ENCODE data around the gene PGP. TPM values are rescaled to one million over a fixed set of nuclear protein-coding genes. Genes with fewer than 3 reads are reported as not detected.

The PGP gene
- total and polyA plus RNA-seq, 10 of the 15 experiments (the other 5 are each of a cell fraction or from before 2014, with no cell fraction given): 0.42 to 28.0 (median 12.1) TPM

DNA sequence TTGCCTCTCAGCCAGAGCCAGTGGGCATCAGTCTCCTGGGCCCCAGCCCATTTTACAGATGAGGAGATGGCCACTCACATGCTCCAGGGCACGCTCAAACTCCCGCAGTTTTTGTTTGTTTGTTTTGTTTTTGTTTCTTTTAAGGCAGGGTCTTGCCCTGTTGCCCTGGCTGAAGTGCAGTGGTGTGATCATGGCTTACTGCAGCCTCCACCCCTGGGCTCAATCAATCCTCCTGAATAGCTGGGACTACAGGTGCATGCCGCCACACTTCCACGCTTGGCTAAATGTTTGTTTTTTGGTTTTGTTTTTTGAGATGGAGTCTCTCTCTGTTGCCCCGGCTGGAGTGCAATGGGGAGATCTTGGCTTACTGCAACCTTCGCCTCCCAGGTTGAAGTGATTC, 12.3 kb upstream of the PGP start:
- H4K20me1 ChIP-seq (ENCODE audit: control insufficient read depth, insufficient read depth): no peaks in the 10 kb centered on the region
- no peak for TF ChIP-seq ESRRA (IDR thresholded peaks at IDR 0.05; ENCODE audit: low read length)
- TF ChIP-seq BACH1 (IDR thresholded peaks at IDR 0.05; ENCODE audit: borderline replicate concordance): no peak
- TF ChIP-seq POLR2A (IDR thresholded peaks at IDR 0.05; ENCODE audit: low read depth, low read length): no peak
- no peak for TF ChIP-seq YY1 (IDR thresholded peaks at IDR 0.05; ENCODE audit: low read depth, low read length)
- no peak for TF ChIP-seq ZNF622 (IDR thresholded peaks at IDR 0.05)
- TF ChIP-seq CHD1 (IDR thresholded peaks at IDR 0.05; ENCODE audit: low read depth, low read length): no peak
- TF ChIP-seq, protein P1, sequence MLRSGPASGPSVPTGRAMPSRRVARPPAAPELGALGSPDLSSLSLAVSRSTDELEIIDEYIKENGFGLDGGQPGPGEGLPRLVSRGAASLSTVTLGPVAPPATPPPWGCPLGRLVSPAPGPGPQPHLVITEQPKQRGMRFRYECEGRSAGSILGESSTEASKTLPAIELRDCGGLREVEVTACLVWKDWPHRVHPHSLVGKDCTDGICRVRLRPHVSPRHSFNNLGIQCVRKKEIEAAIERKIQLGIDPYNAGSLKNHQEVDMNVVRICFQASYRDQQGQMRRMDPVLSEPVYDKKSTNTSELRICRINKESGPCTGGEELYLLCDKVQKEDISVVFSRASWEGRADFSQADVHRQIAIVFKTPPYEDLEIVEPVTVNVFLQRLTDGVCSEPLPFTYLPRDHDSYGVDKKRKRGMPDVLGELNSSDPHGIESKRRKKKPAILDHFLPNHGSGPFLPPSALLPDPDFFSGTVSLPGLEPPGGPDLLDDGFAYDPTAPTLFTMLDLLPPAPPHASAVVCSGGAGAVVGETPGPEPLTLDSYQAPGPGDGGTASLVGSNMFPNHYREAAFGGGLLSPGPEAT (IDR thresholded peaks at IDR 0.05; ENCODE audit: low read depth): no peak
- H3K36me3 ChIP-seq (ENCODE audit: control insufficient read depth in 2 of 2, insufficient read depth in 2 of 2, low read length in 1 of 2): peaks cover 4 to 23% of the 10 kb centered on the region in 2 experiments; a peak in 3 of 4 replicates
- DNase-seq (ENCODE audit: low read depth, low spot score) (no peak), ATAC-seq (no peak), FAIRE-seq (no peak)
- peaks cover 27% of the 10 kb centered on the region for H3K79me2 ChIP-seq (ENCODE audit: control insufficient read depth, insufficient read depth, low read length)
- H3K9ac ChIP-seq (ENCODE audit: control insufficient read depth, insufficient read depth, low read length): no peak overlapping the region
- CTCF ChIA-PET: interaction anchor here (1.1 to 1.6 kb wide), 2 partner anchors 24 to 171 kb away, joined by 3 read pairs; partner anchors contain the start of gene ECI1
- intact Hi-C loops (cut with micrococcal nuclease; ENCODE audit: unreplicated experiment) (no loop called here), in situ Hi-C loops (cut with MboI) (no loop called here)
- H2AFZ ChIP-seq (ENCODE audit: control insufficient read depth, low read depth, low read length): no peak overlapping the region
- H3K4me1 ChIP-seq (ENCODE audit: control insufficient read depth, insufficient read depth, low read length): peaks cover 5% of the 10 kb centered on the region; the same call in 1 of the 2 replicates
- 94% methylated on average over 6 of the region's 6 CpGs for WGBS (ENCODE audit: insufficient coverage, insufficient replicate concordance, low lambda C conversion rate, missing lambda C conversion rate)
- POLR2A ChIA-PET: interaction anchor here (2.1 kb wide), 1 partner anchor 12 kb away, joined by 7 read pairs; the partner anchor contains the start of gene PGP
- no peak overlapping the region for H3K4me2 ChIP-seq (ENCODE audit: control insufficient read depth, insufficient read depth)
- H3K4me3 ChIP-seq: no peak overlapping the region
- no peak overlapping the region for H3K27ac ChIP-seq (ENCODE audit: control insufficient read depth, insufficient read depth)
- no TSS peak for BruUV-seq (replicated peaks)
- no peaks in the 10 kb centered on the region for H3K9me3 ChIP-seq (replicated peaks; ENCODE audit: control insufficient read depth, insufficient read depth, low read length)
- RAD21 ChIA-PET (ENCODE audit: unreplicated experiment): no interaction called here
- SMC1A ChIA-PET (ENCODE audit: uncharacterized antibody, unreplicated experiment): interaction anchor here (1.6 kb wide), 1 partner anchor 25 kb away, joined by 3 read pairs; the partner anchor contains the start of gene ECI1
- H3K27me3 ChIP-seq (replicated peaks in 1 of 2; ENCODE audit: control insufficient read depth in 2 of 2, insufficient read depth in 2 of 2, low read length in 1 of 2): no peaks in the 10 kb centered on the region
